SK-N-MC (cell line): ENCODE results near the gene ALDOA.

Experiments used
- DNase-seq: peaks from one replicate; pipeline ENCODE4 v3.0.0-alpha.2; 2011; ENCODE audit warnings: low read depth, low spot score
- H3K27ac ChIP-seq: fragments of 200-600 bp; sonication (generic); 2 replicates; pipeline ENCODE4 v1.5.1; 2016; ENCODE audit warnings: mixed run types
- H3K36me3 ChIP-seq: fragments of 200-600 bp; sonication (generic); 2 replicates; pipeline ENCODE4 v1.6.1; 2017; ENCODE audit warnings: antibody characterized with exemption, low read length, mixed read lengths; ENCODE audit not compliant: insufficient read depth
- H3K4me3 ChIP-seq: fragments of 200-600 bp; sonication (generic); 2 replicates; pipeline ENCODE4 v1.5.1; 2016
- H3K9ac ChIP-seq: fragments of 200-600 bp; sonication (generic); 2 replicates; pipeline ENCODE4 v1.8.0; 2017; ENCODE audit warnings: mixed run types, mixed read lengths; ENCODE audit not compliant: insufficient read length
- H3K9me3 ChIP-seq: fragments of 200-600 bp; sonication (generic); 2 replicates; pipeline ENCODE4 v1.6.1; 2017; ENCODE audit warnings: low read depth, mild to moderate bottlenecking, antibody characterized with exemption, low read length, moderate library complexity, mixed read lengths
- EZH2 ChIP-seq: fragments of 200-600 bp; sonication (generic); IDR thresholded peaks from one replicate; pipeline ENCODE4 v1.6.1; 2017; ENCODE audit warnings: antibody characterized with exemption
- FOXP2 ChIP-seq: optimal IDR thresholded peaks from 2 replicates; pipeline ENCODE3; 2011; ENCODE audit warnings: mild to moderate bottlenecking, moderate library complexity; ENCODE audit not compliant: insufficient read depth; ENCODE audit errors: extremely low read length, control extremely low read depth
- POLR2AphosphoS5 ChIP-seq: IDR thresholded peaks from 2 replicates; pipeline ENCODE4 v1.6.1; 2012; ENCODE audit warnings: mild to moderate bottlenecking, low read depth, low read length, borderline replicate concordance

Gene ALDOA

GRCh38 chr16:30096105-30096861, 30.7 kb downstream of the ALDOA start, which contains the start of gene YPEL3:
Gene YPEL3 (minus strand): TSS chr16:30096213. CDS start chr16:30095482, 731 bp downstream.
- peak; percentile 97 for TF ChIP-seq FOXP2
- no peak for TF ChIP-seq POLR2AphosphoS5
- TF ChIP-seq EZH2: no peak
- Histone ChIP-seq H3K9me3 (no peaks in the 10 kb centered on the region; the same call in 1 of the 2 replicates), H3K27ac (peak within 1 kb of the TSS; percentile 59; the same call in 1 of the 2 replicates), H3K4me3 (no peak within 1 kb of the TSS; the same call in 1 of the 2 replicates), H3K36me3 (no peaks in the 10 kb centered on the region), H3K9ac (no peak within 1 kb of the TSS)
- no peak for DNase-seq

- no peak overlapping the region for H3K9ac ChIP-seq
Measured at GRCh38 chr16:30096862-30097563, 31.5 kb downstream of the ALDOA start.

GRCh38 chr16:30104090-30104489, 38.5 kb downstream of the ALDOA start:
- no peaks in the 10 kb centered on the region; the same call in 1 of the 2 replicates for H3K36me3 ChIP-seq
- no peak for TF ChIP-seq FOXP2
- TF ChIP-seq EZH2: no peak
- TF ChIP-seq POLR2AphosphoS5: no peak
- H3K27ac ChIP-seq: 0 out of 2 replicates have a peak overlapping the region, but pooled peaks have one; percentile 49
- H3K9ac ChIP-seq: no peak overlapping the region
- no peak for DNase-seq
- H3K4me3 ChIP-seq: no peak overlapping the region
- H3K9me3 ChIP-seq: no peaks in the 10 kb centered on the region

More at GRCh38 chr16:30096862-30097563, 31.5 kb downstream of the ALDOA start:
- H3K27ac ChIP-seq: peak overlapping the region; percentile 59; the same call in 1 of the 2 replicates
- H3K4me3 ChIP-seq: no peak overlapping the region; the same call in 1 of the 2 replicates
- TF ChIP-seq FOXP2 (no peak), POLR2AphosphoS5 (no peak), EZH2 (no peak)
- no peaks in the 10 kb centered on the region for H3K36me3 ChIP-seq
- H3K9me3 ChIP-seq: no peaks in the 10 kb centered on the region; the same call in 1 of the 2 replicates
- no peak for DNase-seq

GRCh38 chr16:30104492-30104891, 38.9 kb downstream of the ALDOA start:
- Histone ChIP-seq H3K36me3 (no peaks in the 10 kb centered on the region; the same call in 1 of the 2 replicates), H3K4me3 (no peak overlapping the region), H3K9ac (no peak overlapping the region), H3K9me3 (no peaks in the 10 kb centered on the region), H3K27ac (no peak overlapping the region)
- TF ChIP-seq EZH2 (no peak), POLR2AphosphoS5 (no peak), FOXP2 (no peak)
- no peak for DNase-seq

GRCh38 chr16:30108059-30108850, 42.7 kb downstream of the ALDOA start:
- H3K27ac ChIP-seq: no peak overlapping the region
- H3K4me3 ChIP-seq: no peak overlapping the region
- H3K9ac ChIP-seq: no peak overlapping the region
- no peak for DNase-seq
- no peak for TF ChIP-seq EZH2
- TF ChIP-seq POLR2AphosphoS5: no peak
- no peak for TF ChIP-seq FOXP2
- no peaks in the 10 kb centered on the region for H3K9me3 ChIP-seq
- H3K36me3 ChIP-seq: no peaks in the 10 kb centered on the region; the same call in 1 of the 2 replicates

GRCh38 chr16:30110661-30111060, 45.1 kb downstream of the ALDOA start:
- Histone ChIP-seq H3K9me3 (no peaks in the 10 kb centered on the region), H3K27ac (peak overlapping the region; percentile 42; the same call in 1 of the 2 replicates), H3K36me3 (no peaks in the 10 kb centered on the region; the same call in 1 of the 2 replicates), H3K9ac (no peak overlapping the region), H3K4me3 (no peak overlapping the region)
- no peak for TF ChIP-seq FOXP2
- TF ChIP-seq EZH2: no peak
- TF ChIP-seq POLR2AphosphoS5: no peak
- DNase-seq: no peak

GRCh38 chr16:30112197-30113030, 46.9 kb downstream of the ALDOA start:
- Histone ChIP-seq H3K36me3 (no peaks in the 10 kb centered on the region; the same call in 1 of the 2 replicates), H3K9ac (no peak overlapping the region), H3K27ac (no peak overlapping the region), H3K4me3 (no peak overlapping the region), H3K9me3 (no peaks in the 10 kb centered on the region)
- TF ChIP-seq FOXP2 (no peak), EZH2 (no peak), POLR2AphosphoS5 (no peak)
- no peak for DNase-seq
